HG02885 (cell line): ENCODE results near the gene MXD1.

Experiments used
- ATAC-seq: cut with Tn5 transposase; IDR thresholded peaks from one replicate; pipeline ENCODE4 v1.9.1; 2021; ENCODE audit warnings: mild to moderate bottlenecking; ENCODE audit not compliant: unreplicated experiment, poor library complexity

MXD1 gene

GRCh38 chr2:69975136-69975852, 60.4 kb downstream of the MXD1 start:
- no peak for ATAC-seq

GRCh38 chr2:69975853-69976462, 61.0 kb downstream of the MXD1 start:
- ATAC-seq = no peak

GRCh38 chr2:69977186-69977585, 62.3 kb downstream of the MXD1 start:
- ATAC-seq = no peak

GRCh38 chr2:69977906-69978482, 63.1 kb downstream of the MXD1 start:
- no peak for ATAC-seq

GRCh38 chr2:69979902-69980807, 65.2 kb downstream of the MXD1 start:
- no peak for ATAC-seq

- ATAC-seq = no peak
Observed at GRCh38 chr2:69983392-69983966, 68.6 kb downstream of the MXD1 start.

GRCh38 chr2:69985216-69985615, 70.3 kb downstream of the MXD1 start:
- ATAC-seq = no peak

GRCh38 chr2:69985688-69986087, 70.8 kb downstream of the MXD1 start:
- ATAC-seq = no peak

- ATAC-seq = no peak
Observed at GRCh38 chr2:69986691-69987090, 71.8 kb downstream of the MXD1 start.

- no peak for ATAC-seq
Observed at GRCh38 chr2:69988086-69988635, 73.3 kb downstream of the MXD1 start.

- no peak for ATAC-seq
Observed at GRCh38 chr2:69989009-69989408, 74.1 kb downstream of the MXD1 start.

GRCh38 chr2:69989441-69990105, 74.7 kb downstream of the MXD1 start:
- ATAC-seq = no peak
